HUES64 (cell line): ENCODE data around the gene CNTN1.

Source experiments
- H3K27ac ChIP-seq: 2 replicates; pipeline ENCODE4 v1.7.0; 2013; ENCODE audit warnings: low read depth, low read length, inconsistent platforms
- H3K27me3 ChIP-seq: 2 replicates; pipeline ENCODE4 v1.6.1; 2013; ENCODE audit warnings: mild to moderate bottlenecking, low read length; ENCODE audit not compliant: insufficient read depth
- H3K36me3 ChIP-seq: 2 replicates; pipeline ENCODE4 v1.6.1; 2013; ENCODE audit warnings: mild to moderate bottlenecking, low read length; ENCODE audit not compliant: insufficient read depth
- H3K4me1 ChIP-seq: 2 replicates; pipeline ENCODE4 v1.6.1; 2013; ENCODE audit warnings: mild to moderate bottlenecking, low read length, moderate library complexity; ENCODE audit not compliant: insufficient read depth
- H3K4me3 ChIP-seq: 2 replicates; pipeline ENCODE4 v1.5.1; 2013; ENCODE audit warnings: mild to moderate bottlenecking, low read length, moderate library complexity
- H3K9ac ChIP-seq: 2 replicates; pipeline ENCODE4 v1.6.1; 2013; ENCODE audit warnings: mild to moderate bottlenecking, low read depth, low read length
- H3K9me3 ChIP-seq: 2 replicates; pipeline ENCODE4 v1.6.1; 2013; ENCODE audit warnings: low read depth, low read length; ENCODE audit not compliant: insufficient read depth
- WGBS: fragments of 150-250, 120-280 bp; methylation state at CpG from one replicate; pipeline ENCODE4 v1.1.7; 2013; ENCODE audit warnings: missing lambda C conversion rate; 5-methylcytosine and 5-hydroxymethylcytosine counted together

Gene CNTN1

DNA sequence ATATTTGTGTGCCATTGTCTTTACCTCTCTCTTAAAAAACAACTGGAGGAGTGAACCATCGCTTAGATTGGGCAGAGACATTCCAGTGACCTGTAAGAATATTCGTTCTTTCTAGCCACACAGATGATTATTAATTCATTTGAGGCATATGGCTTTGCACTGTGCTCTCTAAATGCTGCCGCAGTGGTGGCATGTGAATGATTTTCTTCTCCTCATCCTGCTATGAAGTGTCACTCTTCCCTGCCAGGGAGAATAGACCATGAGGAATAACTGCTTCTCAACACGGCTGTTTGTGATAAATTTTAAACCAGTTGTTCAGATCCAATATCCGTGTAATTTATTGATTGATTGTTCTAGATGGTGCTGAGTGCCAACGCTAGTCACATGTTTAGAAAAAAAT is 225.3 kb downstream of the CNTN1 start:
- Histone ChIP-seq H3K4me3 (no peak overlapping the region), H3K27ac (no peak overlapping the region), H3K9ac (no peak overlapping the region), H3K4me1 (no peaks in the 10 kb centered on the region), H3K9me3 (no peaks in the 10 kb centered on the region), H3K27me3 (no peaks in the 10 kb centered on the region), H3K36me3 (no peaks in the 10 kb centered on the region)
- 81% methylated on average over 6 of the region's 6 CpGs for WGBS

DNA sequence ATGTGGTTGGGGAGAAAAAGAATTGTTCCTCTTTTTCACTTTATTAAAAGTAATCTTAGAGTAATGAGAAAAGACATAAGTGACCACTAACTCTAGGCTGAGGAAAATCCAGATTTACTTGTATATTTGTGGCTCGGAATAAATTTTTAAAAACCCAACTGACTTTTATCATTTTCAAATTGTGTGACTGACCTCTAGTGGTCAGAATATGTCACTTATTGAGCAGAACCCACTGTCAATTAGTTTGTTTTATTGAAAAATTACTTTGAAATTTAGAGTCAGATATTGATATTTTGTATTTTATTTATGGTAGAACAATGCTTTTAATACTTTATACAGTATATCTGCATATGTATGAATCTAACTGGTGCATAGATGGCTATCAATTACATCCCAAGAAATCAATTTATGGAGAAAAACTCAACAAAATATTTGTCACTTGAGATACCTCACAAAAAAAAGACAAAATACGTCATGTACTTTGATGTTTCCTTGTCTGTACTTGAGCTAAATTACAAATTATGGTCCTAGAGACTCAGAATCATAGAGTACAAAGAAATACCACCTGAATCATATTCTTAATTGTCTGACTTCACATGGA is 229.4 kb downstream of the CNTN1 start:
- Histone ChIP-seq H3K27me3 (no peaks in the 10 kb centered on the region), H3K27ac (no peak overlapping the region), H3K4me3 (no peak overlapping the region), H3K9me3 (no peaks in the 10 kb centered on the region), H3K9ac (no peak overlapping the region), H3K36me3 (no peaks in the 10 kb centered on the region), H3K4me1 (no peaks in the 10 kb centered on the region)
- 85% methylated on average over 2 of the region's 2 CpGs for WGBS

- Histone ChIP-seq H3K27ac (no peak overlapping the region), H3K4me1 (no peaks in the 10 kb centered on the region), H3K27me3 (no peaks in the 10 kb centered on the region), H3K36me3 (no peaks in the 10 kb centered on the region), H3K4me3 (no peak overlapping the region), H3K9me3 (no peaks in the 10 kb centered on the region), H3K9ac (no peak overlapping the region)
- 90% methylated on average over 1 of the region's 1 CpG for WGBS
These were observed 245.7 kb downstream of the CNTN1 start for GRCh38 chr12:40937891-40938290.

- no peaks in the 10 kb centered on the region for H3K4me1 ChIP-seq
- H3K9ac ChIP-seq: no peak overlapping the region
- no peak overlapping the region for H3K27ac ChIP-seq
- H3K27me3 ChIP-seq: no peaks in the 10 kb centered on the region
- no peaks in the 10 kb centered on the region for H3K36me3 ChIP-seq
- WGBS: 100% methylated on average over 2 of the region's 2 CpGs
- no peaks in the 10 kb centered on the region for H3K9me3 ChIP-seq
- H3K4me3 ChIP-seq: no peak overlapping the region
These were observed 250.1 kb downstream of the CNTN1 start for GRCh38 chr12:40942326-40942725.

GRCh38 chr12:40945772-40946171 is 253.5 kb downstream of the CNTN1 start:
- WGBS: 98% methylated on average over 2 of the region's 2 CpGs
- Histone ChIP-seq H3K4me1 (no peaks in the 10 kb centered on the region), H3K27me3 (no peaks in the 10 kb centered on the region), H3K4me3 (no peak overlapping the region), H3K9ac (no peak overlapping the region), H3K27ac (no peak overlapping the region), H3K9me3 (no peaks in the 10 kb centered on the region), H3K36me3 (no peaks in the 10 kb centered on the region)

GRCh38 chr12:40946612-40947194 is 254.5 kb downstream of the CNTN1 start:
- H3K36me3 ChIP-seq: no peaks in the 10 kb centered on the region
- H3K9me3 ChIP-seq: no peaks in the 10 kb centered on the region
- H3K27me3 ChIP-seq: no peaks in the 10 kb centered on the region
- no peak overlapping the region for H3K4me3 ChIP-seq
- no peak overlapping the region for H3K9ac ChIP-seq
- no peak overlapping the region for H3K27ac ChIP-seq
- no peaks in the 10 kb centered on the region for H3K4me1 ChIP-seq
- WGBS: 17% methylated on average over 1 of the region's 1 CpG

GRCh38 chr12:40947797-40948196 is 255.6 kb downstream of the CNTN1 start:
- Histone ChIP-seq H3K36me3 (no peaks in the 10 kb centered on the region), H3K9ac (no peak overlapping the region), H3K27ac (no peak overlapping the region), H3K27me3 (no peaks in the 10 kb centered on the region), H3K9me3 (no peaks in the 10 kb centered on the region), H3K4me3 (no peak overlapping the region), H3K4me1 (no peaks in the 10 kb centered on the region)
- 67% methylated on average over 1 of the region's 2 CpGs for WGBS

- Histone ChIP-seq H3K27me3 (no peaks in the 10 kb centered on the region), H3K9ac (no peak overlapping the region)
- 100% methylated on average over 2 of the region's 2 CpGs for WGBS
These were observed 260.8 kb downstream of the CNTN1 start for GRCh38 chr12:40953076-40953475.

GRCh38 chr12:40957417-40957816 is 265.2 kb downstream of the CNTN1 start:
- Histone ChIP-seq H3K9me3 (no peaks in the 10 kb centered on the region), H3K27ac (no peak overlapping the region), H3K36me3 (no peaks in the 10 kb centered on the region), H3K4me1 (no peaks in the 10 kb centered on the region), H3K9ac (no peak overlapping the region), H3K4me3 (no peak overlapping the region), H3K27me3 (no peaks in the 10 kb centered on the region)
- no CpG with 5 or more reads among the region's 1 CpG for WGBS

More at GRCh38 chr12:40953076-40953475, 260.8 kb downstream of the CNTN1 start:
- no peak overlapping the region for H3K4me3 ChIP-seq
- no peaks in the 10 kb centered on the region for H3K36me3 ChIP-seq
- H3K27ac ChIP-seq: no peak overlapping the region
- H3K4me1 ChIP-seq: no peaks in the 10 kb centered on the region
- H3K9me3 ChIP-seq: no peaks in the 10 kb centered on the region

GRCh38 chr12:40959041-40959440 is 266.8 kb downstream of the CNTN1 start:
- Histone ChIP-seq H3K9ac (no peak overlapping the region), H3K4me1 (no peaks in the 10 kb centered on the region), H3K36me3 (no peaks in the 10 kb centered on the region), H3K27me3 (no peaks in the 10 kb centered on the region), H3K27ac (no peak overlapping the region), H3K4me3 (no peak overlapping the region), H3K9me3 (no peaks in the 10 kb centered on the region)
- WGBS: 92% methylated on average over 2 of the region's 2 CpGs

GRCh38 chr12:40963751-40964150 is 271.5 kb downstream of the CNTN1 start:
- no peaks in the 10 kb centered on the region for H3K4me1 ChIP-seq
- no peak overlapping the region for H3K4me3 ChIP-seq
- no peaks in the 10 kb centered on the region for H3K27me3 ChIP-seq
- 94% methylated on average over 2 of the region's 2 CpGs for WGBS
- H3K27ac ChIP-seq: no peak overlapping the region
- H3K36me3 ChIP-seq: no peaks in the 10 kb centered on the region
- no peaks in the 10 kb centered on the region for H3K9me3 ChIP-seq
- no peak overlapping the region for H3K9ac ChIP-seq

- Histone ChIP-seq H3K27ac (no peak overlapping the region), H3K9ac (no peak overlapping the region), H3K27me3 (no peaks in the 10 kb centered on the region), H3K4me3 (no peak overlapping the region), H3K9me3 (no peaks in the 10 kb centered on the region), H3K36me3 (no peaks in the 10 kb centered on the region), H3K4me1 (no peaks in the 10 kb centered on the region; the same call in 1 of the 2 replicates)
- 93% methylated on average over 6 of the region's 6 CpGs for WGBS
These were observed 277.6 kb downstream of the CNTN1 start for GRCh38 chr12:40969796-40970195.
